Thyroid gland (tissue), 4 donors: ENCODE measurements around the gene RANBP9.

Source experiments
- CTCF ChIP-seq, 6 experiments: fragments of 200-600 bp in 3 of 6; fragments of 450-650 bp in 3 of 6; sonication (generic) in 3 of 6; IDR thresholded peaks; one replicate each; pipeline ENCODE4 v1.5.1; 2016 to 2019; ENCODE audit warnings: antibody characterized with exemption in 6 of 6, mild to moderate bottlenecking in 2 of 6, inconsistent platforms in 1 of 6, moderate library complexity in 1 of 6
- POLR2A ChIP-seq, 2 donors: fragments of 450-650 bp; IDR thresholded peaks; one replicate each; pipeline ENCODE4 v1.6.1; 2017; ENCODE audit warnings: antibody characterized with exemption in 2 of 2, mild to moderate bottlenecking in 2 of 2, moderate library complexity in 1 of 2

GRCh38 chr6:13654496-13654895 lies 57.1 kb downstream of the RANBP9 start:
- TF ChIP-seq CTCF (IDR thresholded peaks at IDR 0.05) (no peak), POLR2A (IDR thresholded peaks at IDR 0.05) (no peak)
